Eye (tissue), 1 donor: ENCODE data around the gene GULP1.
"Not testable (repeated sequence)": the region's sequence is repeated elsewhere in the genome, so short reads cannot be mapped to it uniquely, and the experiment has no call there.

Source experiments
- DNase-seq: peaks from one replicate; pipeline ENCODE4 v3.0.0-alpha.2; 2015

Gene GULP1

GRCh38 chr2:188492751-188493150 is 201.1 kb downstream of the GULP1 start:
- DNase-seq, result no peak

- no peak for DNase-seq
Measured at GRCh38 chr2:188494906-188495305, 203.2 kb downstream of the GULP1 start.

- no peak for DNase-seq
Measured at GRCh38 chr2:188495969-188496431, 204.3 kb downstream of the GULP1 start.

GRCh38 chr2:188497726-188498125 is 206.1 kb downstream of the GULP1 start:
- no peak for DNase-seq

- DNase-seq, result no peak
Measured at GRCh38 chr2:188503975-188504374, 212.3 kb downstream of the GULP1 start.

GRCh38 chr2:188506843-188507242 is 215.2 kb downstream of the GULP1 start:
- no peak for DNase-seq

GRCh38 chr2:188511346-188511745 is 219.7 kb downstream of the GULP1 start:
- no peak for DNase-seq

GRCh38 chr2:188512456-188512855 is 220.8 kb downstream of the GULP1 start:
- peak; percentile 81 for DNase-seq

- DNase-seq, result no peak
Measured at GRCh38 chr2:188515918-188516317, 224.2 kb downstream of the GULP1 start.

GRCh38 chr2:188517549-188518215 is 226.0 kb downstream of the GULP1 start:
- DNase-seq, result peak; percentile 47

- no peak for DNase-seq
Measured at GRCh38 chr2:188518381-188518780, 226.7 kb downstream of the GULP1 start.

GRCh38 chr2:188519136-188519535 is 227.5 kb downstream of the GULP1 start:
- no peak for DNase-seq

GRCh38 chr2:188522517-188522916 is 230.8 kb downstream of the GULP1 start:
- no peak for DNase-seq

GRCh38 chr2:188523919-188524318 is 232.2 kb downstream of the GULP1 start:
- no peak for DNase-seq

GRCh38 chr2:188524519-188525113 is 232.9 kb downstream of the GULP1 start:
- peak; percentile 91 for DNase-seq

- no peak for DNase-seq
Measured at GRCh38 chr2:188526701-188527100, 235.0 kb downstream of the GULP1 start.

GRCh38 chr2:188527141-188527540 is 235.5 kb downstream of the GULP1 start:
- DNase-seq, result peak; percentile 64

GRCh38 chr2:188527581-188527993 is 235.9 kb downstream of the GULP1 start:
- DNase-seq, result peak; percentile 46

- DNase-seq, result no peak
Measured at GRCh38 chr2:188529710-188530109, 238.0 kb downstream of the GULP1 start.

- no peak for DNase-seq
Measured at GRCh38 chr2:188534875-188535274, 243.2 kb downstream of the GULP1 start.

- DNase-seq, result no peak
Measured at GRCh38 chr2:188551671-188552070, 260.0 kb downstream of the GULP1 start.

- DNase-seq, result no peak
Measured at GRCh38 chr2:188557081-188557480, 265.4 kb downstream of the GULP1 start.

GRCh38 chr2:188559455-188559854 is 267.8 kb downstream of the GULP1 start:
- DNase-seq, result not testable (repeated sequence)

- no peak for DNase-seq
Measured at GRCh38 chr2:188561473-188561979, 269.9 kb downstream of the GULP1 start.
